HG02759 (cell line): Measurements from ENCODE around the gene UBE3D.
A peak's percentile ranks its signal among the peaks of the same experiment; 100 is the strongest.
"Not testable (repeated sequence)": the region's sequence is repeated elsewhere in the genome, so short reads cannot be mapped to it uniquely, and the experiment has no call there.

Experiments
- ATAC-seq: cut with Tn5 transposase; IDR thresholded peaks from one replicate; pipeline ENCODE4 v1.9.1; 2021; ENCODE audit warnings: mild to moderate bottlenecking, moderate library complexity; ENCODE audit not compliant: unreplicated experiment

The UBE3D gene

GRCh38 chr6:83057705-83058321, 7.8 kb downstream of the UBE3D start:
- ATAC-seq, result peak; percentile 88

- no peak for ATAC-seq
Observed at GRCh38 chr6:83055366-83055964, 10.2 kb downstream of the UBE3D start.

DNA sequence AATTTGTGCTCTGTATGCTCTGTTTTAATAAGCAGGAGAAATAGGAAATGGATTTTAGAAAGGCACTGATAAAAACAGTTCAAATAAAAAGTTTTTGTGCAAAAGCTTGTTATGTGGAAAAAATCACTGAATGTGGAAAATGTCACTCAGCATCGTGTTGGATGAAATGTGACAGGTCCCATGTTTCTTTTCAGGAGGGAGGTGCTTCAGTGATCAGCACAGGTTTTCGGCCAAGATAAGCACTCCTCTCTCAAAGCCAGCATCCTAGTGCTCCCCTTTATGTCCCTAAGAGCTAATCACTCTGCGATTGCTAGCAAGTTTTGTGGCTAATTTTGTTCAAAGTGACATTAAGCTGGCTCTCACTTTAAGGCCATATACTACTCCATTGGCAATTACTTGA, 12.0 kb downstream of the UBE3D start:
- ATAC-seq, result no peak

DNA sequence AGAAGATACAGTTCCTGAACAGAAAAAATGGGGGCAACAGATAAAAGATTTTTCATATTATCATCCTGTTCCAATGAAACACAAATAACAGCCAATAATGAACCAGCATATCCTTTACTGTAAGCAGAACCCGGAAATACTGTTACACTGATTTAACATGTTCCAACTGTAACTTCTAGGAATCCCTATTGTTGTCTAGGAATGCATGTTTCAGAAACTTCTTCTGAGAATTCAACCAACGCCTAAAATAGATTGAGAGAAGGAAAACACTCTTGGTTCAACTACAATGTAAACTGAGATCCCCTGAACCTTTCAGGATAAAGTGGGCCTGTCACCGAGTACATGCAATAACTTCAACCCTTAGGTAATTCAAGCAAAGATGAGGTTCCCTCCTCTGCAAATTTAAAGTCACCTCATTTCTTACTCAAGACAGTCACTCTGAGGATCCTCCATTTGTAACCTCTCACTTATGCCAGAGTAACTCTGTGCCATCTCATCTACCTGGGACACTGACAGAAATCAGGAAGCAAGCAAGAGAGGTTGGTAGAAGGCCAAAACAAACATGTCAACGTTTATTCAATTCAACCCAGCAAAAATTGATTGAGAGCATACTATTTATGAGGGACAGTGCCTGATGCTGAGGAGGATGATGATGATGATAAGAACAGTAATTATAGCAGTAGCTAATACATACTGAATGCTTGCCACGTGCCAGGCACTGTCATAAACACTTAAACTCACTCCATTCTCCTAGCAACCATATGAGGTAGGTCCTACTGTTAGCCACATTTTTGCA, 14.1 kb downstream of the UBE3D start:
- no peak for ATAC-seq

DNA sequence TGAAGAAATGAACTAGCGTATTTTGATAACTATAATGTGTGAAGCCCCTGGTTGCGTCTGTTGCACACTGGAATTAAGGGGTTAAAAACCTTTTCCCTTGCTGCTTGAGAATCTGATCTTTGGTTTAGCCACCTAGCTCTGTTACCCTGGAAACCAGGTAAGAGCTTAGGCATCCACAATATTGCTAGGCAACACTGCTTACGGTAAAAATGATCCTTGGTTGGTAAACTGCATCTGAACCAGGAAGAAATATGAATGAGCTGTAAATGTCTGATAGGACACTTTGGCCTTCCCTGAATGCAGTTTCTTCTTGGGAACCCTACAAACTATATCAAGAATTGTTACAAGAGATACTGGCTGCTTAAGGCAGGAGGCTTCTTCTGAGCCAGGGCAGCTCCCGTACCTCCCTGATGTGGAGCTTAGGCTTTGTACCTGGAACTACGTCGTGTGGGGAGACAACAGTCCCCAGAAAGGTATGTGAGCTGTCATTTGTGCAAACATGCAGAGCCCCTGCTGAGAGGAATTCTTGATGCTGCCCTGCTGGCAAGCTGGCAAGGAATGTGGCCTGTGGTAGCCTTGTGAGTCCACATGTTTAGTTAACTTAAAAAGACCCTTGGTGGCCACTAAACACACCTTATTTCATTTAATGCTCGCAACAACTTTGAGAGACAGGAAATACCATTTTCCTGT, 18.4 kb downstream of the UBE3D start:
- no peak for ATAC-seq

- ATAC-seq, result no peak
Observed at GRCh38 chr6:83044091-83044768, 21.4 kb downstream of the UBE3D start.

GRCh38 chr6:83042467-83043053, 23.1 kb downstream of the UBE3D start:
- no peak for ATAC-seq

DNA sequence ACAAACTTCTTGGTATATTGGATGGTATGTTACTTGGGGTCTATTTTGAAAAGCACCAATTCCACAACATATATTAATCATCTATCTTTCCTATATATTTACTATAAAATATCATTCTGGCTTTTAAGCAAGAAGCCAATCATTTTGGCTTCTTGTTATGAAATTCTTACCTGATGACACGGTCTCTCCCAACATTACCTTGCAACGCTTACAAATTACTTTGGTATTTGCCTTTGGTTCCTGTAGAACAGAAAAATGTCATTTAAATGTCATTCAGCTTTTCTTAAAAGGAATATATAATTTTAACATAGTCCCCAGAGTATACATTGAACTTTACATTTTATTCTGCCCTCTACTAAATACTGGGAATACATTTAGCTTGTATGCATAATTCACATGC, 27.4 kb downstream of the UBE3D start:
- ATAC-seq, result no peak

DNA sequence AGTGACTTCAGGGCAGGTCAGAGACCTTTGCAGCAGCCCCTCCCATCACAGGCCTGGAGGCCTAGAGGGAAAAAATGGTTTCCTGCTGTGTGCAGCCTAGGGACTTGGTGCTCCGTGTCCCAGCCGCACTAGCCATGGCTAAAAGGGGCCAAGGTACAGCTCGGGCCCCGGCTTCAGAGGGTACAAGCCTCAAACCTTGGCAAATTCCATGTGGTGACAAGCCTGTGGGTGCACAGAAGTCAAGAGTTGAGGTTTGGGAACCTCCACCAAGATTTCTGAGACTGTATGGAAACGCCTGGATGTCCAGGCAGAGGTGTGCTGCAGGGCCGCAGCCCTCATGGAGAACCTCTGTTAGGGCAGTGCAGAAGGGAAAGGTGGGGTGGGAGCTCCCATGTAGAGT, 34.0 kb downstream of the UBE3D start:
- no peak for ATAC-seq

- ATAC-seq, result no peak
Observed at GRCh38 chr6:83019741-83020140, 45.9 kb downstream of the UBE3D start.

DNA sequence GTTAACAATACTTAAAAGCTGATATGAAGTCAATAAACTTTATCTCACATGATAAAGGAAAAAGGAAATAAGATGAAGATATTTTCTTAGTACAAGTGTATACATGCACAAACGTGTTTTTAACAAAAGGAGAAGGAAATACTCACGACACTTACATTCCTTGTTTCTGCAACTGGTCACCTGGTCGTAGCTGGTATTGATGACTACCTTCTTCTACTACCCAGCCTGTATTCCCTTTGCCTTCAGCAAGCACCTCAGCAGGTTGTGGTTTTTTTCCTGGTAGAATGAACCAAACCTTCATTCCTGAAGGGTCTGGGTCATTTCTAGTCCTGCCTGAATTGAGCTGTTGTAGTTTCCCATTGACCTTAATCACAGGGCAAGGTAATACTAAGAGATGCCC, 54.5 kb downstream of the UBE3D start:
- ATAC-seq, result not testable (repeated sequence)

GRCh38 chr6:83008626-83009025, 57.0 kb downstream of the UBE3D start:
- ATAC-seq, result no peak

- no peak for ATAC-seq
Observed at GRCh38 chr6:83006270-83006905, 59.3 kb downstream of the UBE3D start.

DNA sequence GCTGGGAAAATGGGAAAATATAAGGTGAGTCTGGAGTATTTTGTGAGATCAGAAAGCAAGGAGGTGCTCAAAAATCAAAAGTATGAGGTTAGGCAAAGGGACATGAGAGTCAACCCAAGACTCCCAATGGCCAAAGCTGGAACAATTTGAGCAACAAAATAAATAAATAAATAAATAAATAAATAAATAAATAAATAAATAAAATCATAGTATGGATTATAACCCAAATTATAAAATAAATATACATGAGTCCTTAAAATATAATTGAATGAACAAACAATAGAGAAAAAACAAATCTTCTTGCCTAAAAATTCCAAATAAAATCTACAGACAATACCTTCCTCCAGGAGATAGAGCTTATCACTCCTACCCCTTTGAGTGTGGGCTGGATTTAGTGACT, 69.5 kb downstream of the UBE3D start:
- no peak for ATAC-seq

- no peak for ATAC-seq
Observed at GRCh38 chr6:82995066-82995465, 70.6 kb downstream of the UBE3D start.

DNA sequence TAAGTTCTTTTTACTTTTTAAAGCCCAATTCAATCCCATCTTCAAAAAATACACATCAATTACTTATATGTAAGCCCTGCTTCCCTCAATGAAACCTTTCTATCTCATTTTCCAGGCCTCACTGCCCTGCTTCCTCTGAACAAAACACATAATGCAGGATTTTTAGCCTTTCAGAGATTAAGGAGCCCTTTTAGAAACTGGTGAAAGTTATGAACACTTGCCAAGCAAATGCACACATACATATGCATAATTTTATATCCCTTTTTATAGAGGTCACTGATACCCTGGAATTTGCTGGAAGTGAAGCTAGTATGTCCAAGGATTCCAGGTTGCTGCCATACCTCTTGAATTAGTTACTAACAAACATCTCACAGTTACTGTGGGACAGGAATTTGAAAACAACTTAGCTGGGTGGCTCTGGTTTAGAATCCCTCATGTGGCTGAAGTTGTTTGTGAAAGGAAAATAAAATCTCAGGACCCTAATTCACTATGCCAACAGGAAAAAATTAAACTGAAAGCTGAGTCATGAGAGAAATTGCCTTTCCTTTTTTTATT, 75.8 kb downstream of the UBE3D start:
- ATAC-seq, result no peak

- ATAC-seq, result no peak
Observed at GRCh38 chr6:82988930-82989351, 76.7 kb downstream of the UBE3D start.

- ATAC-seq, result no peak
Observed at GRCh38 chr6:82987951-82988350, 77.7 kb downstream of the UBE3D start.

GRCh38 chr6:82987416-82987815, 78.2 kb downstream of the UBE3D start:
- ATAC-seq, result no peak

GRCh38 chr6:82984720-82985119, 80.9 kb downstream of the UBE3D start:
- ATAC-seq, result no peak
